Neural crest cell (in vitro differentiated cells): ENCODE results near the gene NUCKS1. TPM values are rescaled to one million over a fixed set of nuclear protein-coding genes. Genes with fewer than 3 reads are reported as not detected.
A peak's percentile ranks its signal among the peaks of the same experiment; 100 is the strongest.

Source experiments
- DNase-seq: peaks from one replicate; pipeline ENCODE4 v3.0.0; 2021; ENCODE audit warnings: low read depth, mixed read lengths, low spot score
- H3K27ac Mint-ChIP-seq: one replicate; pipeline ENCODE4 v1.8.0; 2021; ENCODE audit warnings: mild to moderate bottlenecking, mixed read lengths; ENCODE audit not compliant: unreplicated experiment
- H3K27me3 Mint-ChIP-seq: 2 replicates; pipeline ENCODE4 v1.8.0; 2021; ENCODE audit warnings: low read depth, mild to moderate bottlenecking, mixed read lengths
- H3K36me3 Mint-ChIP-seq: 2 replicates; pipeline ENCODE4 v1.8.0; 2021; ENCODE audit warnings: low read depth, mild to moderate bottlenecking, mixed read lengths
- H3K4me1 Mint-ChIP-seq: 2 replicates; pipeline ENCODE4 v1.8.0; 2021; ENCODE audit warnings: mixed read lengths
- H3K4me3 Mint-ChIP-seq: one replicate; pipeline ENCODE4 v1.8.0; 2021; ENCODE audit warnings: mild to moderate bottlenecking, mixed read lengths
- H3K9me3 Mint-ChIP-seq: 2 replicates; pipeline ENCODE4 v1.8.0; 2021; ENCODE audit warnings: mixed read lengths
- CTCF ChIP-seq: fragments of 200-600 bp; sonication (generic); conservative IDR thresholded peaks from 2 replicates; pipeline ENCODE4 v1.5.0; 2021; ENCODE audit warnings: antibody characterized with exemption, mild to moderate bottlenecking
- total RNA-seq: library from RNA; stranded (reverse); gene quantifications from 2 replicates; pipeline ENCODE4 v1.2.1, GENCODE V29; 2021

The NUCKS1 gene
- total RNA-seq, 1 donor from 2014 or later, result 440 TPM

- H3K4me3 Mint-ChIP-seq, result no peak overlapping the region
- DNase-seq, result no peak
- H3K27ac Mint-ChIP-seq, result no peak overlapping the region
- peaks cover 7% of the 10 kb centered on the region for H3K4me1 Mint-ChIP-seq
- no peaks in the 10 kb centered on the region for H3K9me3 Mint-ChIP-seq
- H3K27me3 Mint-ChIP-seq, result no peaks in the 10 kb centered on the region
- no peak for TF ChIP-seq CTCF
- H3K36me3 Mint-ChIP-seq, result peaks cover 5% of the 10 kb centered on the region
Measured at GRCh38 chr1:205792481-205792881, 42.5 kb upstream of the NUCKS1 start.

GRCh38 chr1:205791568-205792180 is 41.7 kb upstream of the NUCKS1 start:
- peak; percentile 81 for TF ChIP-seq CTCF
- H3K36me3 Mint-ChIP-seq, result peaks cover 4% of the 10 kb centered on the region
- no peaks in the 10 kb centered on the region for H3K27me3 Mint-ChIP-seq
- no peak overlapping the region for H3K4me3 Mint-ChIP-seq
- H3K27ac Mint-ChIP-seq, result no peak overlapping the region
- no peaks in the 10 kb centered on the region for H3K9me3 Mint-ChIP-seq
- peaks cover 7% of the 10 kb centered on the region for H3K4me1 Mint-ChIP-seq
- peak; percentile 47 for DNase-seq

- no peak for TF ChIP-seq CTCF
- Mint-ChIP-seq H3K27me3 (no peaks in the 10 kb centered on the region), H3K27ac (no peak overlapping the region), H3K4me1 (peaks cover 7% of the 10 kb centered on the region), H3K9me3 (no peaks in the 10 kb centered on the region), H3K4me3 (no peak overlapping the region), H3K36me3 (peaks cover 2% of the 10 kb centered on the region)
- DNase-seq, result no peak
Measured at GRCh38 chr1:205787287-205787916, 37.4 kb upstream of the NUCKS1 start.

GRCh38 chr1:205786601-205787000 is 36.6 kb upstream of the NUCKS1 start:
- no peaks in the 10 kb centered on the region for H3K9me3 Mint-ChIP-seq
- H3K36me3 Mint-ChIP-seq, result peaks cover 2% of the 10 kb centered on the region
- TF ChIP-seq CTCF, result no peak
- H3K4me1 Mint-ChIP-seq, result peaks cover 2% of the 10 kb centered on the region
- no peak overlapping the region for H3K27ac Mint-ChIP-seq
- DNase-seq, result no peak
- H3K27me3 Mint-ChIP-seq, result no peaks in the 10 kb centered on the region
- no peak overlapping the region for H3K4me3 Mint-ChIP-seq

GRCh38 chr1:205785446-205785845 is 35.5 kb upstream of the NUCKS1 start:
- no peak for TF ChIP-seq CTCF
- H3K4me1 Mint-ChIP-seq, result no peaks in the 10 kb centered on the region
- no peak overlapping the region for H3K4me3 Mint-ChIP-seq
- no peaks in the 10 kb centered on the region for H3K36me3 Mint-ChIP-seq
- no peak for DNase-seq
- no peaks in the 10 kb centered on the region for H3K9me3 Mint-ChIP-seq
- H3K27me3 Mint-ChIP-seq, result no peaks in the 10 kb centered on the region
- no peak overlapping the region for H3K27ac Mint-ChIP-seq
